ENCODE results near the gene SERPINA1.

The SERPINA1 gene

DNA sequence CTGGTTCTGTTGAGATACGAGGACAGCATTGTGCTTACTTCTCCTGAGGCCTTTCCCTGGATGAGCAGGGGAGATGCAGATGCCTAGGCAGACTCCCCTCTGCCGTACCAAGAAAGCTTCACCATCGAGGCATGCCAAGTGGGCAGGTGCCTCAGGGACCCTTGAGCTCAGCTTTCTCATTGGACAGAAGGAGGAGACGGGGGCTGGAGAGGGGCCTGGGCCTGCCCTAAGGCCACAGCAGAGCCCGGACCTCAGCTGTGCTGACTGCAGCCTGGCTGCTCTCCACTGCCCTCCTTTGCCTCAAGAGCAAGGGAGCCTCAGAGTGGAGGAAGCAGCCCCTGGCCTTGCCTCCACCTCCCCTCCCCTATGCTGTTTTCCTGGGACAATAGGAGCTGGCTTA is 23.4 kb downstream of the SERPINA1 start:
- H3K27ac ChIP-seq, result no peak overlapping the region
- TF ChIP-seq, protein P1, sequence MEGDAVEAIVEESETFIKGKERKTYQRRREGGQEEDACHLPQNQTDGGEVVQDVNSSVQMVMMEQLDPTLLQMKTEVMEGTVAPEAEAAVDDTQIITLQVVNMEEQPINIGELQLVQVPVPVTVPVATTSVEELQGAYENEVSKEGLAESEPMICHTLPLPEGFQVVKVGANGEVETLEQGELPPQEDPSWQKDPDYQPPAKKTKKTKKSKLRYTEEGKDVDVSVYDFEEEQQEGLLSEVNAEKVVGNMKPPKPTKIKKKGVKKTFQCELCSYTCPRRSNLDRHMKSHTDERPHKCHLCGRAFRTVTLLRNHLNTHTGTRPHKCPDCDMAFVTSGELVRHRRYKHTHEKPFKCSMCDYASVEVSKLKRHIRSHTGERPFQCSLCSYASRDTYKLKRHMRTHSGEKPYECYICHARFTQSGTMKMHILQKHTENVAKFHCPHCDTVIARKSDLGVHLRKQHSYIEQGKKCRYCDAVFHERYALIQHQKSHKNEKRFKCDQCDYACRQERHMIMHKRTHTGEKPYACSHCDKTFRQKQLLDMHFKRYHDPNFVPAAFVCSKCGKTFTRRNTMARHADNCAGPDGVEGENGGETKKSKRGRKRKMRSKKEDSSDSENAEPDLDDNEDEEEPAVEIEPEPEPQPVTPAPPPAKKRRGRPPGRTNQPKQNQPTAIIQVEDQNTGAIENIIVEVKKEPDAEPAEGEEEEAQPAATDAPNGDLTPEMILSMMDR (conservative IDR thresholded peaks at IDR 0.05), result no peak
- no peak for TF ChIP-seq ZFX (IDR thresholded peaks at IDR 0.05)

DNA sequence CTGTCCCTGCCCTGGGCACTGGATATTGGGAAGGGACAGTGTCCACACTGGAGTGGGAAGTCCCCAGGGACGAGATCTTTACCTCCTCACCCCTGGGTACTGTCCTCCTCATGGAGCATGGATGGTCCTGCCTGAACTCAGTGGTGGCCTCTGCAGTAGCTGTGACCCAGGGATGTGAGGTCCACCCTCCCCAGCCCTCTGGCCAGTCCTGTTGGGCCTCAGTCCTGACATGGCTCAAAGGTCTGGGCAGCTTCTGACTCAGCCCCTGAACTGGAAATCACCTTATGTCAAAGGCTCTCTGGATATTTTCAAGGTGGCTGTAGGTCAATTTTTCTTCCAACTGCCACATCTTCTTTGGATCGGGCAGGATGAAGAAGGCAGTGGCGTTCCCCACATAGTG is 24.4 kb downstream of the SERPINA1 start:
- no peak overlapping the region for H3K27ac ChIP-seq
- TF ChIP-seq, protein P1 (conservative IDR thresholded peaks at IDR 0.05), result no peak
- TF ChIP-seq ZFX (IDR thresholded peaks at IDR 0.05), result no peak

- no peak overlapping the region for H3K27ac ChIP-seq
- TF ChIP-seq, protein P1 (conservative IDR thresholded peaks at IDR 0.05), result no peak
- TF ChIP-seq ZFX (IDR thresholded peaks at IDR 0.05), result no peak
Observed at GRCh38 chr14:94363151-94363624, 25.2 kb downstream of the SERPINA1 start.

DNA sequence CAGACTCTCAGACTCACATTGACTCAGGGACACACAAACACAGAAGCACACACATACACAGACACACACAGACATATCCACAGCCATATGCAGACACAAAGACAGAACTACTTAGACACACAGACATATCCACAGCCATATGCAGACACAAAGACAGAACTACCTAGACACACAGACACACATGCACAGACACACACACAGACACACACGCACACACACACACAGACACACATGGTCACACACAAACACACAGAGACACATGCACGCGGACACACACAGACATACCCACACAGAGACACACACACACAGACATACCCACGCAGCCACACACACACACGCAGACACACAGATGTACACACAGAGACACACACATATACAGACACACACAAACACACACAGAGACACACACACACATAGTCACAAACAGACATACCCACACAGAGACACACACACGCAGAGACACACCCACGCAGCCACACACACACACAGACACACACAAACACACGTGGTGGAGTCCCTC is 25.7 kb downstream of the SERPINA1 start:
- TF ChIP-seq, protein P1 (conservative IDR thresholded peaks at IDR 0.05), result no peak
- no peak for TF ChIP-seq ZFX (IDR thresholded peaks at IDR 0.05)

GRCh38 chr14:94361682-94362081 is 26.7 kb downstream of the SERPINA1 start:
- TF ChIP-seq, protein P1 (conservative IDR thresholded peaks at IDR 0.05), result no peak
- TF ChIP-seq ZFX (IDR thresholded peaks at IDR 0.05), result no peak
- no peak overlapping the region for H3K27ac ChIP-seq

More for the DNA sequence above, 25.7 kb downstream of the SERPINA1 start:
- no peak overlapping the region for H3K27ac ChIP-seq

GRCh38 chr14:94360945-94361565 is 27.3 kb downstream of the SERPINA1 start:
- H3K27ac ChIP-seq, result no peak overlapping the region
- TF ChIP-seq ZFX (IDR thresholded peaks at IDR 0.05), result no peak
- TF ChIP-seq, protein P1 (conservative IDR thresholded peaks at IDR 0.05), result no peak

DNA sequence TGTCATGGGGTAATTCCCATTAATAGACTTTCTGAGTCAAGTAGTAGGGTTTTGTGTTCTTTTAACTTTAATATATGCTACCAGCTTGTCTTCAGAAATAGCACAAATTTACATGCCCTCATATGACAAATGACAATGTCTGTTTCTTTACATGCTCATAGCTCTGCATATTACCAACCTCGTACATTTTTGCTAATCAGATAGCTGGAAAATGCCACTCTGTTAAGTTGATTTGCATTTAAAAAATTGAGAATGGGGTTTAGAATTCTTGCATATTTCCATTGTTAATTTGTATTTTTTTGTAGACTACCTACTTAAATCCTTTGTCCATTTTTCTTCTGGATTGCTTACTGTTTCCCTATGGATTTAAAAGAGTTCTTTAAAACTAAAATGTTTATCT is 31.2 kb downstream of the SERPINA1 start:
- TF ChIP-seq, protein P1 (conservative IDR thresholded peaks at IDR 0.05), result no peak
- no peak for TF ChIP-seq ZFX (IDR thresholded peaks at IDR 0.05)
- H3K27ac ChIP-seq, result no peak overlapping the region

Measured in C4-2B (cell line).